Endothelial cell of umbilical vein (primary cell): ENCODE results near the gene SLC25A41. TPM values are rescaled to one million over a fixed set of nuclear protein-coding genes. Genes with fewer than 3 reads are reported as not detected.

ENCODE experiments used
- BruUV-seq: library from RNA; stranded (reverse); fragments of 400-500 nt; replicated peaks from 2 replicates; lab custom pipeline; 2021; lab: Mats Ljungman, UMichigan
- CTCF ChIA-PET: fragments of 300-600, 350-600 bp; sonication (Branson Sonifier 250); formaldehyde crosslinking; loops from one replicate; lab custom pipeline; 2021; ENCODE audit warnings: antibody characterized with exemption, inconsistent platforms; lab: Charles Lee
- POLR2A ChIA-PET: fragments of 300-600, 350-600 bp; sonication (Branson Sonifier 250); formaldehyde crosslinking; loops from one replicate; lab custom pipeline; 2021; ENCODE audit warnings: antibody characterized with exemption, inconsistent platforms; lab: Charles Lee
- DNase-seq: peaks from one replicate; pipeline ENCODE4 v3.0.0-alpha.2; 2011; ENCODE audit warnings: low read depth, low spot score
- FAIRE-seq: peaks from 2 replicates; lab custom pipeline; 2011; peaks lifted over from hg19 to GRCh38; lab: Jason Lieb, UNC
- H2AFZ ChIP-seq: 2 replicates; pipeline ENCODE4 v1.6.0; 2012; ENCODE audit warnings: low read depth, low read length, control low read depth, inconsistent platforms
- H3K27ac ChIP-seq: 2 replicates; pipeline ENCODE4 v1.5.1; 2011; ENCODE audit warnings: low read depth, mild to moderate bottlenecking, control low read depth, low read length, moderate library complexity; ENCODE audit not compliant: insufficient read depth
- H3K27me3 ChIP-seq, 2 experiments: 2 replicates each; pipeline versions ENCODE4 v1.6.0 to v1.6.1; 2011; ENCODE audit warnings: low read length in 2 of 2, mixed read lengths in 1 of 2; ENCODE audit not compliant: control insufficient read depth in 2 of 2, insufficient read depth in 2 of 2
- H3K36me3 ChIP-seq, 2 experiments: 2 replicates in 1 of 2; 3 replicates in 1 of 2; pipeline ENCODE4 v1.5.1; 2011; ENCODE audit warnings: low read length in 2 of 2, mild to moderate bottlenecking in 1 of 2, moderate library complexity in 1 of 2; ENCODE audit not compliant: control insufficient read depth in 2 of 2, insufficient read depth in 2 of 2; ENCODE audit errors: extremely low read depth in 1 of 2
- H3K4me1 ChIP-seq: 3 replicates; pipeline ENCODE4 v1.5.1; 2011; ENCODE audit warnings: mild to moderate bottlenecking, low read length; ENCODE audit not compliant: control insufficient read depth, insufficient read depth; ENCODE audit errors: extremely low read depth
- H3K4me2 ChIP-seq: 2 replicates; pipeline ENCODE4 v1.6.1; 2011; ENCODE audit warnings: low read length, control low read depth, mixed read lengths; ENCODE audit not compliant: insufficient read depth
- H3K4me3 ChIP-seq, 3 experiments: fragments of 200-600 bp in 1 of 3; sonication (generic), shearing (Covaris generic) in 1 of 3; replicated peaks in 1 of 3; 2 replicates each; pipeline ENCODE4 v1.5.1; 2011 to 2016; ENCODE audit warnings: control low read depth in 3 of 3, low read length in 3 of 3, mild to moderate bottlenecking in 2 of 3, inconsistent platforms in 1 of 3, low read depth in 1 of 3, moderate library complexity in 1 of 3; ENCODE audit not compliant: insufficient read depth in 1 of 3
- H3K79me2 ChIP-seq: 2 replicates; pipeline ENCODE4 v1.6.0; 2012; ENCODE audit warnings: low read length, inconsistent platforms; ENCODE audit not compliant: control insufficient read depth, insufficient read depth
- H3K9ac ChIP-seq: replicated peaks from 2 replicates; pipeline ENCODE3; 2011; ENCODE audit warnings: low read length, control low read depth; ENCODE audit not compliant: insufficient read depth; ENCODE audit errors: extremely low read depth
- H3K9me1 ChIP-seq: replicated peaks from 3 replicates; pipeline ENCODE4 v1.6.0; 2011; ENCODE audit warnings: mild to moderate bottlenecking, low read length; ENCODE audit not compliant: control insufficient read depth, insufficient read depth; ENCODE audit errors: extremely low read depth
- H3K9me3 ChIP-seq: replicated peaks from 2 replicates; pipeline ENCODE4 v1.5.1; 2012; ENCODE audit warnings: low read length, inconsistent platforms; ENCODE audit not compliant: control insufficient read depth, insufficient read depth
- H4K20me1 ChIP-seq: replicated peaks from 2 replicates; pipeline ENCODE3; 2011; ENCODE audit warnings: mild to moderate bottlenecking, low read length; ENCODE audit not compliant: control insufficient read depth, insufficient read depth; ENCODE audit errors: extremely low read depth
- CTCF ChIP-seq, 2 donors: IDR thresholded peaks; 1 replicate in 1 of 2; 2 replicates in 1 of 2; pipeline ENCODE4 v1.5.1; 2011; ENCODE audit warnings: low read length in 2 of 2, mild to moderate bottlenecking in 2 of 2, moderate library complexity in 2 of 2, control low read depth in 1 of 2, inconsistent platforms in 1 of 2, low read depth in 1 of 2; ENCODE audit not compliant: insufficient read depth in 1 of 2; ENCODE audit errors: extremely low read depth in 1 of 2
- EZH2 ChIP-seq: IDR thresholded peaks from 2 replicates; pipeline ENCODE4 v1.6.1; 2012; ENCODE audit warnings: borderline replicate concordance, low read depth, mild to moderate bottlenecking, moderate library complexity, low read length, inconsistent platforms; ENCODE audit not compliant: severe bottlenecking
- FOS ChIP-seq: IDR thresholded peaks from 2 replicates; pipeline ENCODE4 v1.6.1; 2011; ENCODE audit warnings: mild to moderate bottlenecking, low read length, moderate library complexity, borderline replicate concordance; ENCODE audit not compliant: insufficient read depth
- GATA2 ChIP-seq: IDR thresholded peaks from 2 replicates; pipeline ENCODE4 v1.7.0; 2011; ENCODE audit warnings: low read depth, mild to moderate bottlenecking, moderate library complexity, mixed read lengths, low read length; ENCODE audit not compliant: insufficient read length, insufficient read depth
- JUN ChIP-seq: IDR thresholded peaks from 2 replicates; pipeline ENCODE4 v1.6.1; 2011; ENCODE audit warnings: borderline replicate concordance, low read depth; ENCODE audit not compliant: insufficient read length, insufficient read depth
- MAX ChIP-seq: IDR thresholded peaks from 2 replicates; pipeline ENCODE4 v1.6.1; 2011; ENCODE audit not compliant: insufficient read depth, insufficient read length
- MYC ChIP-seq: IDR thresholded peaks from one replicate; pipeline ENCODE4 v1.6.1; 2011; ENCODE audit warnings: mild to moderate bottlenecking, low read depth, low read length
- POLR2A ChIP-seq: IDR thresholded peaks from 2 replicates; pipeline ENCODE4 v1.6.1; 2012; ENCODE audit warnings: low read depth, mild to moderate bottlenecking, control low read depth, low read length
- POLR2AphosphoS5 ChIP-seq: IDR thresholded peaks from 2 replicates; pipeline ENCODE4 v1.6.1; 2012; ENCODE audit warnings: low read depth, mild to moderate bottlenecking, control low read depth, low read length, moderate library complexity; ENCODE audit not compliant: insufficient read depth
- dilution Hi-C: fragments of 300-500 bp; cut with MboI; formaldehyde crosslinking; loops from one replicate; pipeline ENCODE4 v1.15.0; 2019; ENCODE audit warnings: low sequenced_read_pairs; ENCODE audit not compliant: extremely low pct_ligation_motif_present
- intact Hi-C: fragments of 100-400 bp; cut with micrococcal nuclease; formaldehyde crosslinking; loops from one replicate; pipeline ENCODE4 v1.10.0; 2022
- polyA plus RNA-seq, 4 experiments: library from polyadenylated mRNA; depleted of rRNA in 3 of 4; stranded (reverse) in 3 of 4; unstranded in 1 of 4; fragments of >200 nt; gene quantifications; 2 replicates each; pipeline versions ENCODE4 v1.2.1 to v1.2.3, GENCODE V29; 2011 to 2012; ENCODE audit warnings: missing spikeins in 1 of 4
- total RNA-seq: library from RNA; stranded (reverse); gene quantifications from 2 replicates; pipeline ENCODE4 v1.2.3, GENCODE V29; 2021

Gene SLC25A41
- total and polyA plus RNA-seq, 2 donors (not counting 3 experiments of a cell fraction or from before 2014, with no cell fraction given), result 0.21 TPM; not detected in 1

- H3K9ac ChIP-seq, result no peak overlapping the region
- H3K9me1 ChIP-seq, result no peaks in the 10 kb centered on the region
- POLR2A ChIA-PET, result no interaction called here
- FAIRE-seq (no peak), DNase-seq (no peak)
- H3K4me1 ChIP-seq, result peaks cover 6% of the 10 kb centered on the region
- no TSS peak for BruUV-seq
- H3K4me3 ChIP-seq, result no peak overlapping the region
- TF ChIP-seq GATA2 (no peak), EZH2 (no peak), MAX (no peak), POLR2A (no peak), POLR2AphosphoS5 (no peak), JUN (no peak), FOS (no peak), MYC (no peak), CTCF (IDR thresholded peaks at IDR 0.05; ENCODE audit: extremely low read depth in 1 of 2, insufficient read depth in 1 of 2, low read depth in 1 of 2, low read length in 2 of 2) (no peak)
- peaks cover 12% of the 10 kb centered on the region for H3K79me2 ChIP-seq
- peaks cover 7 to 39% of the 10 kb centered on the region in 2 experiments for H3K36me3 ChIP-seq
- no peaks in the 10 kb centered on the region for H3K9me3 ChIP-seq
- intact Hi-C loops, result no loop called here
- no peaks in the 10 kb centered on the region for H3K27me3 ChIP-seq
- no peaks in the 10 kb centered on the region for H4K20me1 ChIP-seq
- H3K4me2 ChIP-seq, result no peak overlapping the region
- CTCF ChIA-PET, result no interaction called here
- dilution Hi-C loops, result no loop called here
- H3K27ac ChIP-seq, result no peak overlapping the region
- no peak overlapping the region for H2AFZ ChIP-seq
Observed at GRCh38 chr19:6387372-6387771, 46.2 kb downstream of the SLC25A41 start.
